Psoas muscle (tissue), 8 donors: ENCODE data around the gene SGSM1. TPM values are rescaled to one million over a fixed set of nuclear protein-coding genes. Genes with fewer than 3 reads are reported as not detected.
A peak's percentile ranks its signal among the peaks of the same experiment; 100 is the strongest.

ENCODE experiments used
- ATAC-seq, 4 donors: fragments of 200-7000 bp; cut with Tn5 transposase; one replicate each; pipeline ENCODE4 v1.9.1; 2020; ENCODE audit warnings: moderate library complexity in 3 of 4, mild to moderate bottlenecking in 2 of 4
- DNase-seq, 2 donors: peaks; one replicate each; pipeline ENCODE4 v3.0.0-alpha.2; 2020
- H3K27ac ChIP-seq: fragments of 200-600 bp; one replicate; pipeline ENCODE4 v1.8.0; 2022
- H3K27me3 ChIP-seq, 3 donors: fragments of 200-600 bp in 1 of 3; one replicate each; pipeline versions ENCODE4 v1.6.1 to v1.8.0; 2013 to 2022; ENCODE audit warnings: low read length in 2 of 3, mild to moderate bottlenecking in 2 of 3, moderate library complexity in 1 of 3; ENCODE audit not compliant: insufficient read depth in 3 of 3
- H3K36me3 ChIP-seq, 2 donors: fragments of 200-600 bp in 1 of 2; one replicate each; pipeline versions ENCODE4 v1.6.1 to v1.8.0; 2013 to 2022; ENCODE audit warnings: low read depth in 1 of 2, mild to moderate bottlenecking in 1 of 2, moderate library complexity in 1 of 2; ENCODE audit not compliant: insufficient read depth in 1 of 2
- H3K4me1 ChIP-seq: fragments of 200-600 bp; one replicate; pipeline ENCODE4 v1.8.0; 2022
- H3K4me3 ChIP-seq: fragments of 200-600 bp; one replicate; pipeline ENCODE4 v1.8.0; 2022; ENCODE audit warnings: mild to moderate bottlenecking
- H3K9me3 ChIP-seq: fragments of 200-600 bp; one replicate; pipeline ENCODE4 v1.8.0; 2022
- WGBS, 3 donors: extraction: QIAGEN DNeasy Blood & Tissue Kit; methylation state at CpG; one replicate each; pipeline versions ENCODE4 v1.1.6 to v1.1.7; 2013; 5-methylcytosine and 5-hydroxymethylcytosine counted together
- intact Hi-C, 2 donors: fragments of 100-400 bp; cut with DNase I; formaldehyde crosslinking; loops; one replicate each; pipeline versions ENCODE4 v1.11.0 to v1.14.2; 2022
- polyA plus RNA-seq, 3 donors: library from polyadenylated mRNA; stranded (reverse); fragments of 200-250 nt; gene quantifications; one replicate each; pipeline ENCODE4 v1.2.3, GENCODE V29; 2013
- total RNA-seq, 4 donors: library from RNA; stranded (reverse); fragmentation: NEBNext Ultra II Directional in 2 of 4; extraction: Animal tissue kit (Norgen Biotek cat#: 25700) in 2 of 4; gene quantifications; one replicate each; pipeline versions ENCODE4 v1.2.1 to v1.2.4, GENCODE V29; 2021 to 2023
- TF ChIP-seq, protein P1 (sequence below): fragments of 200-600 bp; IDR thresholded peaks from one replicate; pipeline ENCODE4 v1.8.0; 2022; ENCODE audit warnings: antibody characterized with exemption
- donor health status: healthy with polysubstance abuse.
- donor health status: DM: no; HTN: no; CAD: no; lungs with moderate emphysema.
- donor health status: Bipolar disorder and iron deficiency.
- donor health status: healthy.
- donor health status: DM: yes; HTN: yes; CAD: no.
- donor health status: DM: no; HTN: no; CAD: no.
- donor health status: DM: no; HTN: no; CAD: no.
- donor health status: DM: yes; HTN: yes; CAD: no.

SGSM1 gene
- total and polyA plus RNA-seq, 7 donors, result 0.03 to 0.98 (median 0.32) TPM

DNA sequence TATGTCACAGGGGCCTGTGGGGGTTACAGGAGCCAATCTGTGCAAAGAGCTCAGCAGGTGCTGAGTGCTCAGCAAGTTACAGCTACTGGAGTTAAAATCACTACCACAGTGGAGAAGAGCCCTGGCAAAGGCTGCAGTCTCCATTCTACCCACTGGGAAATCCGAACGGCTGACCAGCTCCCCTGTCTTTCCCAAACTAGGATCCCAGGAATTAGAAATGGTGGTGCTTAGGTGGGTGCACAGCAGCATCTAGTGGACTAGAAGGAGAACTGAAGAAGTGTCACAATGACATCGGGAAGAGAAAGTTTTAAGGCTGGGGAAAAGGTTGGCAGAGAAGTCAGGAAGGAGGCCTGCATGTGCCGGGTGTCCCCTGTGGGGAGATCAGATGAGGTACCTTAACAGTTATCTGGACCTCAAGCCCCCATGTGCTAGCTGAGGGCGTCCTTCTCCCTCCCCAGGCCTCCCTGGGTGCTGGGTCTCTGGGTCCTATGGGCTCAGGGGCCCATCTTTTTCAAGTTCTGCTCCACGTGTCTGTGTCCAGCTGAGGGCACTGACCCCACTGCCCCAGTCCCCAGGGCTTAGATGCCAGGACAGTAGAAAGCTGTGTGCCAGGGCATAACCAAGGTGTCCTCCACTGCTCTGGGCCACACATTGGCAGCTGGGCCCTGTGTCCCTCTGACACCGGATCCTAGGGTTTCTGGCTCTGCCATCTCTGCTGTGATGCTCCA, 33.4 kb upstream of the SGSM1 start:
- H3K4me1 ChIP-seq, result no peaks in the 10 kb centered on the region
- H3K9me3 ChIP-seq, result no peaks in the 10 kb centered on the region
- intact Hi-C loops, result no loop called here
- peaks cover 0 to 15% (median 0%) of the 10 kb centered on the region in 3 donors for H3K27me3 ChIP-seq
- no peaks in the 10 kb centered on the region for H3K36me3 ChIP-seq
- no peak for ATAC-seq
- TF ChIP-seq, protein P1, sequence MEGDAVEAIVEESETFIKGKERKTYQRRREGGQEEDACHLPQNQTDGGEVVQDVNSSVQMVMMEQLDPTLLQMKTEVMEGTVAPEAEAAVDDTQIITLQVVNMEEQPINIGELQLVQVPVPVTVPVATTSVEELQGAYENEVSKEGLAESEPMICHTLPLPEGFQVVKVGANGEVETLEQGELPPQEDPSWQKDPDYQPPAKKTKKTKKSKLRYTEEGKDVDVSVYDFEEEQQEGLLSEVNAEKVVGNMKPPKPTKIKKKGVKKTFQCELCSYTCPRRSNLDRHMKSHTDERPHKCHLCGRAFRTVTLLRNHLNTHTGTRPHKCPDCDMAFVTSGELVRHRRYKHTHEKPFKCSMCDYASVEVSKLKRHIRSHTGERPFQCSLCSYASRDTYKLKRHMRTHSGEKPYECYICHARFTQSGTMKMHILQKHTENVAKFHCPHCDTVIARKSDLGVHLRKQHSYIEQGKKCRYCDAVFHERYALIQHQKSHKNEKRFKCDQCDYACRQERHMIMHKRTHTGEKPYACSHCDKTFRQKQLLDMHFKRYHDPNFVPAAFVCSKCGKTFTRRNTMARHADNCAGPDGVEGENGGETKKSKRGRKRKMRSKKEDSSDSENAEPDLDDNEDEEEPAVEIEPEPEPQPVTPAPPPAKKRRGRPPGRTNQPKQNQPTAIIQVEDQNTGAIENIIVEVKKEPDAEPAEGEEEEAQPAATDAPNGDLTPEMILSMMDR, result peak; percentile 19
- whole genome bisulfite sequencing, 3 donors, result 27 to 41% (median 33%) methylated on average over 7 of the region's 7 CpGs
- no peak for DNase-seq
- no peak overlapping the region for H3K4me3 ChIP-seq
- no peak overlapping the region for H3K27ac ChIP-seq

- TF ChIP-seq, protein P1, result no peak
- intact Hi-C loops, result no loop called here
- WGBS, 3 donors, result 32 to 51% (median 34%) methylated on average over 11 of the region's 11 CpGs
- DNase-seq, result no peak
- Histone ChIP-seq H3K27me3 (peaks cover 0 to 19% (median 0%) of the 10 kb centered on the region in 3 donors), H3K27ac (no peak overlapping the region), H3K4me1 (no peaks in the 10 kb centered on the region), H3K9me3 (no peaks in the 10 kb centered on the region), H3K4me3 (no peak overlapping the region), H3K36me3 (no peaks in the 10 kb centered on the region)
- ATAC-seq, result no peak
These were observed 30.1 kb upstream of the SGSM1 start for GRCh38 chr22:24775769-24776492.

- TF ChIP-seq, protein P1, result no peak
- 57 to 66% (median 58%) methylated on average over 5 of the region's 5 CpGs for WGBS, 3 donors
- no peak for ATAC-seq
These were observed 29.5 kb upstream of the SGSM1 start for GRCh38 chr22:24776525-24776924.

DNA sequence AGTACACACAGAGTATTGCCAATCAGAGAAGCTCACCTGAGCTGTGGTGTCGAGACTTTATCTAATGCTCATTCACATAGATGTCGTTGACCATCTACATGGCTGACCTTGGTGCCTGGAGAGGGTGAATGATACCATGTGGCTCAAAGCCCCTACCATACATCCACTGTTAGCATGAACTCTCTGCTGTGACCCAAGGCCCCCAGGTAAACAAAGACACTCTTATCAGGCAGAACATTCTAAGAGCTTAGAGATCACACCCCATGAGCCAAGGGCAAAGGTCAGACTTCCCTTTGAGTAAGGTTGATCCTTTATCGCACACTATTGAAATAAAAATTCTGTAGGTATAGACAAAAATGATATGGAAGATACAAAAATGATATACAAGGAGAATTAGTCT, 16.5 kb upstream of the SGSM1 start:
- 90 to 93% (median 91%) methylated on average over 3 of the region's 3 CpGs for WGBS, 3 donors
- Histone ChIP-seq H3K27ac (no peak overlapping the region), H3K9me3 (no peaks in the 10 kb centered on the region), H3K4me3 (no peak overlapping the region), H3K36me3 (no peaks in the 10 kb centered on the region), H3K27me3 (peaks cover 0 to 7% (median 2%) of the 10 kb centered on the region in 3 donors), H3K4me1 (no peaks in the 10 kb centered on the region)
- ATAC-seq (no peak), DNase-seq (no peak)
- TF ChIP-seq, protein P1, result no peak
- intact Hi-C loops, result no loop called here

More at GRCh38 chr22:24776525-24776924, 29.5 kb upstream of the SGSM1 start:
- intact Hi-C loops, result no loop called here
- Histone ChIP-seq H3K4me3 (no peak overlapping the region), H3K4me1 (no peaks in the 10 kb centered on the region), H3K9me3 (no peaks in the 10 kb centered on the region), H3K27me3 (peaks cover 0 to 19% (median 0%) of the 10 kb centered on the region in 3 donors), H3K27ac (no peak overlapping the region), H3K36me3 (no peaks in the 10 kb centered on the region)
- DNase-seq, result no peak
